Loucy (cell line): ENCODE measurements around the gene OTOP1.
"Not testable (repeated sequence)": the region's sequence is repeated elsewhere in the genome, so short reads cannot be mapped to it uniquely, and the experiment has no call there.

ENCODE experiments used
- H2AFZ ChIP-seq: fragments of 200-600 bp; sonication (generic); 2 replicates; pipeline ENCODE4 v1.6.0; 2016; ENCODE audit warnings: antibody characterized with exemption, mild to moderate bottlenecking, low read length, moderate library complexity
- H3F3A ChIP-seq: fragments of 200-600 bp; 2 replicates; pipeline ENCODE4 v1.6.0; 2016; ENCODE audit warnings: antibody characterized with exemption, low read depth, mild to moderate bottlenecking
- H3K27me3 ChIP-seq: fragments of 200-600 bp; sonication (generic); 2 replicates; pipeline ENCODE4 v1.6.1; 2014; ENCODE audit warnings: low read length, mild to moderate bottlenecking; ENCODE audit not compliant: insufficient read depth, poor library complexity, severe bottlenecking
- H3K36me3 ChIP-seq: fragments of 200-600 bp; sonication (generic); 2 replicates; pipeline ENCODE4 v1.6.1; 2016; ENCODE audit warnings: low read length; ENCODE audit not compliant: insufficient read depth
- H3K4me1 ChIP-seq: fragments of 200-600 bp; sonication (generic); 2 replicates; pipeline ENCODE4 v1.5.1; 2014; ENCODE audit warnings: low read length, mild to moderate bottlenecking; ENCODE audit not compliant: insufficient read depth, poor library complexity, severe bottlenecking
- H3K4me2 ChIP-seq: fragments of 200-600 bp; sonication (generic); 2 replicates; pipeline ENCODE4 v1.6.0; 2014; ENCODE audit warnings: antibody characterized with exemption, low read length, low read depth, mild to moderate bottlenecking; ENCODE audit not compliant: poor library complexity, severe bottlenecking
- H3K4me3 ChIP-seq: fragments of 200-600 bp; sonication (generic); 2 replicates; pipeline ENCODE4 v1.5.1; 2014; ENCODE audit warnings: low read length, mild to moderate bottlenecking, mixed read lengths; ENCODE audit not compliant: poor library complexity, severe bottlenecking
- H3K79me2 ChIP-seq: fragments of 200-600 bp; sonication (generic); 2 replicates; pipeline ENCODE4 v1.6.1; 2014; ENCODE audit warnings: low read length; ENCODE audit not compliant: insufficient read depth
- H3K9ac ChIP-seq: fragments of 200-600 bp; sonication (generic); 2 replicates; pipeline ENCODE4 v1.6.0; 2014; ENCODE audit warnings: mild to moderate bottlenecking, low read depth, low read length, moderate library complexity; ENCODE audit not compliant: poor library complexity, severe bottlenecking
- H3K9me2 ChIP-seq: fragments of 200-600 bp; sonication (generic); replicated peaks from 2 replicates; pipeline ENCODE4 v1.6.1; 2016; ENCODE audit warnings: low read depth, low read length, mixed read lengths
- H3K9me3 ChIP-seq: fragments of 200-600 bp; sonication (generic); 2 replicates; pipeline ENCODE4 v1.6.1; 2014; ENCODE audit warnings: mild to moderate bottlenecking, antibody characterized with exemption, low read length, low read depth; ENCODE audit not compliant: insufficient read depth
- H4K20me1 ChIP-seq: fragments of 200-600 bp; sonication (generic); 2 replicates; pipeline ENCODE4 v1.6.0; 2014; ENCODE audit warnings: antibody characterized with exemption, low read length, mild to moderate bottlenecking; ENCODE audit not compliant: insufficient read depth, poor library complexity, severe bottlenecking
- CTCF ChIP-seq: fragments of 200-600 bp; sonication (generic); conservative IDR thresholded peaks from 2 replicates; pipeline ENCODE4 v1.5.1; 2014; ENCODE audit warnings: mild to moderate bottlenecking, antibody characterized with exemption, low read length
- EZH2phosphoT487 ChIP-seq: fragments of 200-600 bp; IDR thresholded peaks from 2 replicates; pipeline ENCODE4 v1.6.1; 2018; ENCODE audit warnings: antibody characterized with exemption, mild to moderate bottlenecking, moderate library complexity, borderline replicate concordance

Gene OTOP1

GRCh38 chr4:4225915-4226605, 669 bp downstream of the OTOP1 start:
- Histone ChIP-seq H3K9me3 (no peaks in the 10 kb centered on the region), H3K4me3 (no peak overlapping the region), H2AFZ (no peak overlapping the region), H3K36me3 (no peaks in the 10 kb centered on the region), H3K9me2 (no peaks in the 10 kb centered on the region), H4K20me1 (no peaks in the 10 kb centered on the region), H3K79me2 (no peaks in the 10 kb centered on the region), H3K4me2 (no peak overlapping the region), H3K9ac (no peak overlapping the region), H3K27me3 (no peaks in the 10 kb centered on the region), H3K4me1 (no peaks in the 10 kb centered on the region), H3F3A (no peaks in the 10 kb centered on the region)
- TF ChIP-seq EZH2phosphoT487 = no peak
- TF ChIP-seq CTCF = no peak

- H3K27me3 ChIP-seq = no peaks in the 10 kb centered on the region
- H3K9me2 ChIP-seq = no peaks in the 10 kb centered on the region
- no peaks in the 10 kb centered on the region for H3F3A ChIP-seq
- no peak for TF ChIP-seq CTCF
- no peak for TF ChIP-seq EZH2phosphoT487
- H3K4me3 ChIP-seq = no peak overlapping the region
- no peak overlapping the region for H2AFZ ChIP-seq
- no peak overlapping the region for H3K4me2 ChIP-seq
- H3K79me2 ChIP-seq = no peaks in the 10 kb centered on the region
- H3K4me1 ChIP-seq = no peaks in the 10 kb centered on the region
- H4K20me1 ChIP-seq = no peaks in the 10 kb centered on the region
- H3K9ac ChIP-seq = no peak overlapping the region
- no peaks in the 10 kb centered on the region for H3K9me3 ChIP-seq
- H3K36me3 ChIP-seq = no peaks in the 10 kb centered on the region
Measured at GRCh38 chr4:4217113-4217512, 9.6 kb downstream of the OTOP1 start.

GRCh38 chr4:4216648-4217047, 10.1 kb downstream of the OTOP1 start:
- Histone ChIP-seq H4K20me1 (no peaks in the 10 kb centered on the region), H2AFZ (no peak overlapping the region), H3K27me3 (no peaks in the 10 kb centered on the region), H3K9me3 (no peaks in the 10 kb centered on the region), H3K4me2 (no peak overlapping the region), H3F3A (no peaks in the 10 kb centered on the region), H3K4me3 (no peak overlapping the region), H3K36me3 (no peaks in the 10 kb centered on the region), H3K4me1 (no peaks in the 10 kb centered on the region), H3K9ac (no peak overlapping the region), H3K9me2 (no peaks in the 10 kb centered on the region), H3K79me2 (no peaks in the 10 kb centered on the region)
- TF ChIP-seq CTCF = no peak
- no peak for TF ChIP-seq EZH2phosphoT487

- not testable (repeated sequence) for H3K4me2 ChIP-seq, H3K9ac ChIP-seq, H4K20me1 ChIP-seq, H3K9me3 ChIP-seq, H3K36me3 ChIP-seq, H3K4me1 ChIP-seq, H3F3A ChIP-seq, H3K4me3 ChIP-seq, H3K9me2 ChIP-seq, H2AFZ ChIP-seq, H3K79me2 ChIP-seq, H3K27me3 ChIP-seq
Measured at GRCh38 chr4:4213674-4214073, 13.1 kb downstream of the OTOP1 start.
